ENCODE measurements around the gene ACSL1. TPM values are rescaled to one million over a fixed set of nuclear protein-coding genes. Genes with fewer than 3 reads are reported as not detected.

The ACSL1 gene
- total RNA-seq, 2 experiments from 2014 or later: 12.4 to 12.5 TPM

GRCh38 chr4:184729946-184730345 is 95.8 kb downstream of the ACSL1 start:
- Histone ChIP-seq H3K27ac (ENCODE audit: low read depth in 1 of 2, low read length in 2 of 2) (no peak overlapping the region), H3K4me1 (ENCODE audit: insufficient read depth, low read length) (peaks cover 13% of the 10 kb centered on the region), H3K4me3 (ENCODE audit: low read length) (no peak overlapping the region), H3K36me3 (ENCODE audit: insufficient read depth, low read length) (peaks cover 4% of the 10 kb centered on the region), H3K9me3 (ENCODE audit: control insufficient read depth in 1 of 2, insufficient read depth in 1 of 2, low read length in 2 of 2) (no peaks in the 10 kb centered on the region), H3K27me3 (ENCODE audit: control insufficient read depth in 1 of 2, insufficient read depth in 2 of 2, low read length in 2 of 2) (no peaks in the 10 kb centered on the region)
- CTCF ChIA-PET: no interaction called here
- TF ChIP-seq, protein P1, sequence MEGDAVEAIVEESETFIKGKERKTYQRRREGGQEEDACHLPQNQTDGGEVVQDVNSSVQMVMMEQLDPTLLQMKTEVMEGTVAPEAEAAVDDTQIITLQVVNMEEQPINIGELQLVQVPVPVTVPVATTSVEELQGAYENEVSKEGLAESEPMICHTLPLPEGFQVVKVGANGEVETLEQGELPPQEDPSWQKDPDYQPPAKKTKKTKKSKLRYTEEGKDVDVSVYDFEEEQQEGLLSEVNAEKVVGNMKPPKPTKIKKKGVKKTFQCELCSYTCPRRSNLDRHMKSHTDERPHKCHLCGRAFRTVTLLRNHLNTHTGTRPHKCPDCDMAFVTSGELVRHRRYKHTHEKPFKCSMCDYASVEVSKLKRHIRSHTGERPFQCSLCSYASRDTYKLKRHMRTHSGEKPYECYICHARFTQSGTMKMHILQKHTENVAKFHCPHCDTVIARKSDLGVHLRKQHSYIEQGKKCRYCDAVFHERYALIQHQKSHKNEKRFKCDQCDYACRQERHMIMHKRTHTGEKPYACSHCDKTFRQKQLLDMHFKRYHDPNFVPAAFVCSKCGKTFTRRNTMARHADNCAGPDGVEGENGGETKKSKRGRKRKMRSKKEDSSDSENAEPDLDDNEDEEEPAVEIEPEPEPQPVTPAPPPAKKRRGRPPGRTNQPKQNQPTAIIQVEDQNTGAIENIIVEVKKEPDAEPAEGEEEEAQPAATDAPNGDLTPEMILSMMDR (IDR thresholded peaks at IDR 0.05): no peak
- Mint-ChIP-seq H3K27me3 (no peaks in the 10 kb centered on the region), H3K9me3 (no peaks in the 10 kb centered on the region), H3K27ac (no peak overlapping the region), H3K4me3 (no peak overlapping the region), H3K36me3 (ENCODE audit: low read depth) (no peaks in the 10 kb centered on the region), H3K4me1 (ENCODE audit: low read depth) (peaks cover 16% of the 10 kb centered on the region)
- POLR2A ChIA-PET: no interaction called here
- intact Hi-C loops (cut with DNase I, micrococcal nuclease): loop anchor here (2.0 to 10.0 kb wide), 10 partner anchors 85 to 1225 kb away; partner anchors contain the start of genes IRF2 (in 2 of the 2), CASP3 (in 1 of the 2), CFAP97 (in 1 of the 2) and ING2 (in 1 of the 2)
- ATAC-seq (ENCODE audit: poor library complexity) (no peak), DNase-seq (no peak)

GRCh38 chr4:184728858-184729257 is 96.9 kb downstream of the ACSL1 start:
- Histone ChIP-seq H3K27ac (ENCODE audit: low read depth in 1 of 2, low read length in 2 of 2) (no peak overlapping the region), H3K4me3 (ENCODE audit: low read length) (no peak overlapping the region), H3K4me1 (ENCODE audit: insufficient read depth, low read length) (peaks cover 10% of the 10 kb centered on the region), H3K9me3 (ENCODE audit: control insufficient read depth in 1 of 2, insufficient read depth in 1 of 2, low read length in 2 of 2) (no peaks in the 10 kb centered on the region), H3K36me3 (ENCODE audit: insufficient read depth, low read length) (peaks cover 4% of the 10 kb centered on the region), H3K27me3 (ENCODE audit: control insufficient read depth in 1 of 2, insufficient read depth in 2 of 2, low read length in 2 of 2) (no peaks in the 10 kb centered on the region)
- CTCF ChIA-PET: interaction anchor here (0.6 kb wide), 1 partner anchor 137 kb away, joined by 3 read pairs; no protein-coding TSS in a partner anchor
- Mint-ChIP-seq H3K4me1 (ENCODE audit: low read depth) (peaks cover 6% of the 10 kb centered on the region), H3K36me3 (ENCODE audit: low read depth) (no peaks in the 10 kb centered on the region), H3K27me3 (no peaks in the 10 kb centered on the region), H3K27ac (no peak overlapping the region), H3K9me3 (no peaks in the 10 kb centered on the region), H3K4me3 (no peak overlapping the region)
- ATAC-seq (ENCODE audit: poor library complexity): no peak
- TF ChIP-seq, protein P1 (IDR thresholded peaks at IDR 0.05): no peak
- intact Hi-C loops (cut with DNase I, micrococcal nuclease): loop anchor here in 1 of 2 experiments (2.0 kb wide), 1 partner anchor 98 kb away; no protein-coding TSS in a partner anchor
- no peak for DNase-seq
- POLR2A ChIA-PET: no interaction called here

GRCh38 chr4:184727430-184727829 is 98.3 kb downstream of the ACSL1 start:
- intact Hi-C loops (cut with DNase I, micrococcal nuclease): no loop called here
- H3K4me3 ChIP-seq (ENCODE audit: low read length): no peak overlapping the region
- TF ChIP-seq, protein P1 (IDR thresholded peaks at IDR 0.05): no peak
- ChIA-PET CTCF (no interaction called here), POLR2A (no interaction called here)
- Mint-ChIP-seq H3K9me3 (no peaks in the 10 kb centered on the region), H3K27me3 (no peaks in the 10 kb centered on the region), H3K27ac (no peak overlapping the region), H3K36me3 (ENCODE audit: low read depth) (peaks cover 6% of the 10 kb centered on the region), H3K4me3 (no peak overlapping the region), H3K4me1 (ENCODE audit: low read depth) (no peaks in the 10 kb centered on the region)
- no peaks in the 10 kb centered on the region for H3K4me1 ChIP-seq (ENCODE audit: insufficient read depth, low read length)
- peaks cover 4% of the 10 kb centered on the region for H3K36me3 ChIP-seq (ENCODE audit: insufficient read depth, low read length)
- no peak for ATAC-seq (ENCODE audit: poor library complexity)
- H3K27ac ChIP-seq (ENCODE audit: low read depth in 1 of 2, low read length in 2 of 2): no peak overlapping the region
- no peaks in the 10 kb centered on the region for H3K9me3 ChIP-seq (ENCODE audit: control insufficient read depth in 1 of 2, insufficient read depth in 1 of 2, low read length in 2 of 2)
- H3K27me3 ChIP-seq (ENCODE audit: control insufficient read depth in 1 of 2, insufficient read depth in 2 of 2, low read length in 2 of 2): no peaks in the 10 kb centered on the region
- DNase-seq: no peak
